ENCODE data around the gene UGGT1.
"Not testable (repeated sequence)": the region's sequence is repeated elsewhere in the genome, so short reads cannot be mapped to it uniquely, and the experiment has no call there.

Gene UGGT1

GRCh38 chr2:128206245-128206644 lies 115.2 kb downstream of the UGGT1 start:
- H3K27ac ChIP-seq (ENCODE audit: poor library complexity, severe bottlenecking): no peak overlapping the region
- H3K27me3 ChIP-seq (ENCODE audit: insufficient read depth, poor library complexity, severe bottlenecking): no peaks in the 10 kb centered on the region
- no peaks in the 10 kb centered on the region for H3K9me3 ChIP-seq (ENCODE audit: severe bottlenecking)
- no peaks in the 10 kb centered on the region for H3K36me3 ChIP-seq (ENCODE audit: low read depth)
- no peak overlapping the region for H3K4me3 ChIP-seq (ENCODE audit: severe bottlenecking)
- TF ChIP-seq CTCF (IDR thresholded peaks at IDR 0.05; ENCODE audit: poor library complexity, severe bottlenecking): no peak
- DNase-seq (ENCODE audit: low spot score) (no peak), ATAC-seq (ENCODE audit: low read depth) (no peak)
- no peaks in the 10 kb centered on the region for H3K4me1 ChIP-seq (ENCODE audit: insufficient read depth, poor library complexity, severe bottlenecking)

GRCh38 chr2:128208023-128208422 lies 117.0 kb downstream of the UGGT1 start:
- no peak overlapping the region for H3K27ac ChIP-seq (ENCODE audit: poor library complexity, severe bottlenecking)
- no peak for ATAC-seq (ENCODE audit: low read depth)
- H3K4me3 ChIP-seq (ENCODE audit: severe bottlenecking): no peak overlapping the region
- TF ChIP-seq CTCF (IDR thresholded peaks at IDR 0.05; ENCODE audit: poor library complexity, severe bottlenecking): no peak
- no peak for DNase-seq (ENCODE audit: low spot score)
- H3K27me3 ChIP-seq (ENCODE audit: insufficient read depth, poor library complexity, severe bottlenecking): no peaks in the 10 kb centered on the region
- no peaks in the 10 kb centered on the region for H3K9me3 ChIP-seq (ENCODE audit: severe bottlenecking)
- no peaks in the 10 kb centered on the region for H3K4me1 ChIP-seq (ENCODE audit: insufficient read depth, poor library complexity, severe bottlenecking)
- no peaks in the 10 kb centered on the region for H3K36me3 ChIP-seq (ENCODE audit: low read depth)

- not testable (repeated sequence) for H3K9me3 ChIP-seq (ENCODE audit: severe bottlenecking); H3K27ac ChIP-seq (ENCODE audit: poor library complexity, severe bottlenecking); ATAC-seq (ENCODE audit: low read depth); DNase-seq (ENCODE audit: low spot score); H3K4me1 ChIP-seq (ENCODE audit: insufficient read depth, poor library complexity, severe bottlenecking); H3K4me3 ChIP-seq (ENCODE audit: severe bottlenecking); H3K36me3 ChIP-seq (ENCODE audit: low read depth); H3K27me3 ChIP-seq (ENCODE audit: insufficient read depth, poor library complexity, severe bottlenecking)
Observed at GRCh38 chr2:128208631-128209324, 117.8 kb downstream of the UGGT1 start.

- H3K27me3 ChIP-seq (ENCODE audit: insufficient read depth, poor library complexity, severe bottlenecking): no peaks in the 10 kb centered on the region
- no peak for TF ChIP-seq CTCF (IDR thresholded peaks at IDR 0.05; ENCODE audit: poor library complexity, severe bottlenecking)
- no peak overlapping the region for H3K4me3 ChIP-seq (ENCODE audit: severe bottlenecking)
- no peaks in the 10 kb centered on the region for H3K36me3 ChIP-seq (ENCODE audit: low read depth)
- no peak overlapping the region for H3K27ac ChIP-seq (ENCODE audit: poor library complexity, severe bottlenecking)
- no peaks in the 10 kb centered on the region for H3K9me3 ChIP-seq (ENCODE audit: severe bottlenecking)
- DNase-seq (ENCODE audit: low spot score): no peak
- no peak for ATAC-seq (ENCODE audit: low read depth)
- H3K4me1 ChIP-seq (ENCODE audit: insufficient read depth, poor library complexity, severe bottlenecking): no peaks in the 10 kb centered on the region
Observed at GRCh38 chr2:128214251-128214650, 123.3 kb downstream of the UGGT1 start.

GRCh38 chr2:128214866-128215460 lies 124.0 kb downstream of the UGGT1 start:
- Histone ChIP-seq H3K27me3 (ENCODE audit: insufficient read depth, poor library complexity, severe bottlenecking) (no peaks in the 10 kb centered on the region), H3K36me3 (ENCODE audit: low read depth) (no peaks in the 10 kb centered on the region), H3K9me3 (ENCODE audit: severe bottlenecking) (no peaks in the 10 kb centered on the region), H3K4me1 (ENCODE audit: insufficient read depth, poor library complexity, severe bottlenecking) (no peaks in the 10 kb centered on the region), H3K27ac (ENCODE audit: poor library complexity, severe bottlenecking) (no peak overlapping the region), H3K4me3 (ENCODE audit: severe bottlenecking) (no peak overlapping the region)
- no peak for TF ChIP-seq CTCF (IDR thresholded peaks at IDR 0.05; ENCODE audit: poor library complexity, severe bottlenecking)
- DNase-seq (ENCODE audit: low spot score) (no peak), ATAC-seq (ENCODE audit: low read depth) (no peak)

Data from RWPE2 (cell line).